Neural cell (in vitro differentiated cells): ENCODE measurements around the gene ANAPC5. TPM values are rescaled to one million over a fixed set of nuclear protein-coding genes. Genes with fewer than 3 reads are reported as not detected.

Source experiments
- H2AFZ ChIP-seq: fragments of 200-600, 300-800 bp; sonication (generic), shearing (Covaris generic); 2 replicates; pipeline ENCODE4 v1.6.0; 2014; ENCODE audit warnings: low read depth, mild to moderate bottlenecking, antibody characterized with exemption, low read length, moderate library complexity
- H3F3A ChIP-seq: fragments of 200-600 bp; shearing (Covaris generic); 2 replicates; pipeline ENCODE4 v1.6.1; 2016; ENCODE audit warnings: mild to moderate bottlenecking, moderate library complexity, mixed read lengths, antibody characterized with exemption, low read length; ENCODE audit not compliant: insufficient read depth, poor library complexity, severe bottlenecking
- H3K27ac ChIP-seq: fragments of 200-600, 300-800 bp; sonication (generic), shearing (Covaris generic); 2 replicates; pipeline ENCODE4 v1.5.1; 2014; ENCODE audit warnings: mild to moderate bottlenecking, low read length, moderate library complexity
- H3K27me3 ChIP-seq: fragments of 300-800, 200-600 bp; sonication (generic), shearing (Covaris generic); 2 replicates; pipeline ENCODE4 v1.6.0; 2014; ENCODE audit warnings: mild to moderate bottlenecking, low read depth, low read length, moderate library complexity; ENCODE audit not compliant: insufficient read depth
- H3K36me3 ChIP-seq: fragments of 300-800, 200-600 bp; sonication (generic), shearing (Covaris generic); 2 replicates; pipeline ENCODE4 v1.5.1; 2014; ENCODE audit warnings: mild to moderate bottlenecking, antibody characterized with exemption, low read length, moderate library complexity; ENCODE audit not compliant: insufficient read depth
- H3K4me2 ChIP-seq: fragments of 300-800, 200-600 bp; sonication (generic), shearing (Covaris generic); 2 replicates; pipeline ENCODE4 v1.6.0; 2014; ENCODE audit warnings: mild to moderate bottlenecking, low read length
- H3K4me3 ChIP-seq: fragments of 300-800, 200-600 bp; sonication (generic), shearing (Covaris generic); 2 replicates; pipeline ENCODE4 v1.5.1; 2014; ENCODE audit warnings: mild to moderate bottlenecking, low read length, moderate library complexity
- H3K79me2 ChIP-seq: fragments of 200-600 bp; shearing (Covaris generic); replicated peaks from 2 replicates; pipeline ENCODE4 v1.6.0; 2014; ENCODE audit warnings: mild to moderate bottlenecking, low read length, moderate library complexity; ENCODE audit not compliant: insufficient read depth
- H3K9ac ChIP-seq: fragments of 300-800, 200-600 bp; sonication (generic), shearing (Covaris generic); 2 replicates; pipeline ENCODE4 v1.6.1; 2016; ENCODE audit warnings: mild to moderate bottlenecking, low read length, mixed read lengths
- H3K9me2 ChIP-seq: fragments of 200-600 bp; shearing (Covaris generic); 2 replicates; pipeline ENCODE4 v1.6.1; 2016; ENCODE audit warnings: mild to moderate bottlenecking, low read length, mixed read lengths; ENCODE audit not compliant: insufficient read depth
- H3K9me3 ChIP-seq: fragments of 200-600, 300-800 bp; sonication (generic), shearing (Covaris generic); 2 replicates; pipeline ENCODE4 v1.6.1; 2016; ENCODE audit warnings: mild to moderate bottlenecking, mixed run types, low read length, moderate library complexity, mixed read lengths
- H4K20me1 ChIP-seq: fragments of 200-600 bp; shearing (Covaris generic); 2 replicates; pipeline ENCODE4 v1.6.1; 2016; ENCODE audit warnings: mild to moderate bottlenecking, mixed run types; ENCODE audit not compliant: insufficient read depth
- EP300 ChIP-seq: fragments of 450-650 bp; conservative IDR thresholded peaks from 2 replicates; pipeline ENCODE4 v1.6.1; 2014; ENCODE audit warnings: antibody characterized with exemption, mild to moderate bottlenecking, moderate library complexity; ENCODE audit not compliant: poor library complexity, severe bottlenecking
- EZH2 ChIP-seq: fragments of 200-600, 300-800 bp; shearing (Covaris generic), sonication (generic); IDR thresholded peaks from 2 replicates; pipeline ENCODE4 v1.6.1; 2014; ENCODE audit warnings: antibody characterized with exemption, low read length, borderline replicate concordance, mild to moderate bottlenecking; ENCODE audit not compliant: insufficient read depth, poor library complexity, severe bottlenecking
- MXI1 ChIP-seq: fragments of 450-650 bp; conservative IDR thresholded peaks from 2 replicates; pipeline ENCODE4 v1.6.1; 2014; ENCODE audit warnings: antibody characterized with exemption, mild to moderate bottlenecking; ENCODE audit not compliant: poor library complexity, severe bottlenecking
- POLR2AphosphoS5 ChIP-seq: IDR thresholded peaks from 2 replicates; pipeline ENCODE4 v1.6.1; 2012
- RAD21 ChIP-seq: fragments of 450-650 bp; conservative IDR thresholded peaks from 2 replicates; pipeline ENCODE4 v1.6.1; 2014; ENCODE audit warnings: antibody characterized with exemption, mild to moderate bottlenecking, moderate library complexity
- REST ChIP-seq: IDR thresholded peaks from 2 replicates; pipeline ENCODE4 v1.6.1; 2012; ENCODE audit warnings: borderline replicate concordance
- SMC3 ChIP-seq: fragments of 450-650 bp; conservative IDR thresholded peaks from 2 replicates; pipeline ENCODE4 v1.6.1; 2014; ENCODE audit warnings: antibody characterized with exemption, mild to moderate bottlenecking, moderate library complexity; ENCODE audit not compliant: poor library complexity
- TAF1 ChIP-seq: IDR thresholded peaks from 2 replicates; pipeline ENCODE4 v1.6.1; 2012; ENCODE audit warnings: low read depth
- polyA plus RNA-seq: library from polyadenylated mRNA; depleted of rRNA; stranded (reverse); fragments of >200 nt; gene quantifications from 2 replicates; pipeline ENCODE4 v1.2.3, GENCODE V29; 2014
- TF ChIP-seq, protein P1 (sequence below): fragments of 450-650 bp; IDR thresholded peaks from 2 replicates; pipeline ENCODE4 v1.5.1; 2014; ENCODE audit warnings: antibody characterized with exemption, mild to moderate bottlenecking, moderate library complexity; ENCODE audit not compliant: poor library complexity, severe bottlenecking

Gene ANAPC5
- polyA plus RNA-seq, 1 donor from 2014 or later = 272 TPM

GRCh38 chr12:121390856-121391255, 38.6 kb upstream of the ANAPC5 start:
- no peak overlapping the region for H3K27ac ChIP-seq
- H3K79me2 ChIP-seq = no peaks in the 10 kb centered on the region
- H3K4me2 ChIP-seq = no peak overlapping the region

GRCh38 chr12:121388421-121388981, 36.3 kb upstream of the ANAPC5 start:
- H2AFZ ChIP-seq = no peak overlapping the region
- H3K4me2 ChIP-seq = no peak overlapping the region
- TF ChIP-seq, protein P1, sequence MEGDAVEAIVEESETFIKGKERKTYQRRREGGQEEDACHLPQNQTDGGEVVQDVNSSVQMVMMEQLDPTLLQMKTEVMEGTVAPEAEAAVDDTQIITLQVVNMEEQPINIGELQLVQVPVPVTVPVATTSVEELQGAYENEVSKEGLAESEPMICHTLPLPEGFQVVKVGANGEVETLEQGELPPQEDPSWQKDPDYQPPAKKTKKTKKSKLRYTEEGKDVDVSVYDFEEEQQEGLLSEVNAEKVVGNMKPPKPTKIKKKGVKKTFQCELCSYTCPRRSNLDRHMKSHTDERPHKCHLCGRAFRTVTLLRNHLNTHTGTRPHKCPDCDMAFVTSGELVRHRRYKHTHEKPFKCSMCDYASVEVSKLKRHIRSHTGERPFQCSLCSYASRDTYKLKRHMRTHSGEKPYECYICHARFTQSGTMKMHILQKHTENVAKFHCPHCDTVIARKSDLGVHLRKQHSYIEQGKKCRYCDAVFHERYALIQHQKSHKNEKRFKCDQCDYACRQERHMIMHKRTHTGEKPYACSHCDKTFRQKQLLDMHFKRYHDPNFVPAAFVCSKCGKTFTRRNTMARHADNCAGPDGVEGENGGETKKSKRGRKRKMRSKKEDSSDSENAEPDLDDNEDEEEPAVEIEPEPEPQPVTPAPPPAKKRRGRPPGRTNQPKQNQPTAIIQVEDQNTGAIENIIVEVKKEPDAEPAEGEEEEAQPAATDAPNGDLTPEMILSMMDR = no peak
- no peak for TF ChIP-seq TAF1
- no peak for TF ChIP-seq POLR2AphosphoS5
- TF ChIP-seq REST = no peak
- TF ChIP-seq SMC3 = no peak
- no peak for TF ChIP-seq MXI1
- no peak for TF ChIP-seq EZH2
- no peak for TF ChIP-seq RAD21

More at GRCh38 chr12:121390856-121391255, 38.6 kb upstream of the ANAPC5 start:
- no peaks in the 10 kb centered on the region for H3K27me3 ChIP-seq
- H3K4me3 ChIP-seq = no peak overlapping the region
- no peak overlapping the region for H2AFZ ChIP-seq
- H4K20me1 ChIP-seq = no peaks in the 10 kb centered on the region
- H3F3A ChIP-seq = no peaks in the 10 kb centered on the region
- H3K36me3 ChIP-seq = no peaks in the 10 kb centered on the region
- H3K9me2 ChIP-seq = no peaks in the 10 kb centered on the region
- H3K9ac ChIP-seq = no peak overlapping the region
- H3K9me3 ChIP-seq = no peaks in the 10 kb centered on the region
- TF ChIP-seq SMC3 = no peak
- no peak for TF ChIP-seq RAD21
- TF ChIP-seq, protein P1 = no peak
- TF ChIP-seq EP300 = no peak
- TF ChIP-seq EZH2 = no peak
- TF ChIP-seq MXI1 = no peak
- TF ChIP-seq POLR2AphosphoS5 = no peak
- TF ChIP-seq REST = no peak
- TF ChIP-seq TAF1 = no peak

More at GRCh38 chr12:121388421-121388981, 36.3 kb upstream of the ANAPC5 start:
- H3K9ac ChIP-seq = no peak overlapping the region
- H3F3A ChIP-seq = no peaks in the 10 kb centered on the region
- no peaks in the 10 kb centered on the region for H3K27me3 ChIP-seq
- H3K9me3 ChIP-seq = no peaks in the 10 kb centered on the region
- H3K79me2 ChIP-seq = no peaks in the 10 kb centered on the region
- H3K36me3 ChIP-seq = no peaks in the 10 kb centered on the region
- H3K27ac ChIP-seq = no peak overlapping the region
- no peak overlapping the region for H3K4me3 ChIP-seq
- H3K9me2 ChIP-seq = no peaks in the 10 kb centered on the region
- no peaks in the 10 kb centered on the region for H4K20me1 ChIP-seq
